Measurements from ENCODE around the gene HECW1.

The HECW1 gene

GRCh38 chr7:43538404-43538771 lies 425.9 kb downstream of the HECW1 start:
- no peak overlapping the region for H3K18ac ChIP-seq (ENCODE audit: low read length)
- H2BK15ac ChIP-seq (replicated peaks; ENCODE audit: low read depth): no peak overlapping the region
- H3K9ac ChIP-seq (ENCODE audit: low read length): no peak overlapping the region
- H4K8ac ChIP-seq (ENCODE audit: low read depth, low read length): no peak overlapping the region
- no peak overlapping the region for H4K5ac ChIP-seq (ENCODE audit: low read length)
- H3K56ac ChIP-seq (ENCODE audit: low read length): no peak overlapping the region
- H3K27ac ChIP-seq (ENCODE audit: low read depth, low read length): no peak overlapping the region
- no peaks in the 10 kb centered on the region for H3K79me2 ChIP-seq (ENCODE audit: control insufficient read depth, insufficient read depth, low read length)
- H3K4me3 ChIP-seq (ENCODE audit: low read length): no peak overlapping the region
- H3K4me2 ChIP-seq (ENCODE audit: low read length): no peak overlapping the region
- DNase-seq: no peak
- no peak overlapping the region for H2BK5ac ChIP-seq (ENCODE audit: low read length)
- H3K36me3 ChIP-seq (ENCODE audit: control insufficient read depth, insufficient read depth, low read length): no peaks in the 10 kb centered on the region
- no peaks in the 10 kb centered on the region for H3K79me1 ChIP-seq (ENCODE audit: low read length)
- WGBS (ENCODE audit: extremely low coverage, insufficient coverage, low lambda C conversion rate): no CpG with 5 or more reads among the region's 4 CpGs
- H3K23ac ChIP-seq (ENCODE audit: low read length): no peak overlapping the region
- H3K27me3 ChIP-seq (ENCODE audit: insufficient read depth, low read length, poor library complexity): no peaks in the 10 kb centered on the region
- peaks cover 3% of the 10 kb centered on the region for H3K4me1 ChIP-seq (ENCODE audit: control insufficient read depth, low read depth, low read length)
- no peak overlapping the region for H2AK5ac ChIP-seq (ENCODE audit: low read length)
- H2BK120ac ChIP-seq (ENCODE audit: low read depth, low read length): no peak overlapping the region
- H3K4ac ChIP-seq (ENCODE audit: low read depth, low read length): no peak overlapping the region

- Histone ChIP-seq H4K5ac (ENCODE audit: low read length) (no peak overlapping the region), H2BK5ac (ENCODE audit: low read length) (no peak overlapping the region), H3K79me2 (ENCODE audit: control insufficient read depth, insufficient read depth, low read length) (no peaks in the 10 kb centered on the region), H2BK15ac (replicated peaks; ENCODE audit: low read depth) (no peak overlapping the region), H3K27ac (ENCODE audit: low read depth, low read length) (no peak overlapping the region), H4K8ac (ENCODE audit: low read depth, low read length) (no peak overlapping the region), H3K79me1 (ENCODE audit: low read length) (no peaks in the 10 kb centered on the region), H3K4me1 (ENCODE audit: control insufficient read depth, low read depth, low read length) (peaks cover 3% of the 10 kb centered on the region), H2AK5ac (ENCODE audit: low read length) (no peak overlapping the region), H2BK120ac (ENCODE audit: low read depth, low read length) (no peak overlapping the region), H3K4me2 (ENCODE audit: low read length) (no peak overlapping the region), H3K36me3 (ENCODE audit: control insufficient read depth, insufficient read depth, low read length) (no peaks in the 10 kb centered on the region), H3K9ac (ENCODE audit: low read length) (no peak overlapping the region), H3K18ac (ENCODE audit: low read length) (no peak overlapping the region), H3K27me3 (ENCODE audit: insufficient read depth, low read length, poor library complexity) (no peaks in the 10 kb centered on the region), H3K56ac (ENCODE audit: low read length) (no peak overlapping the region), H3K4ac (ENCODE audit: low read depth, low read length) (no peak overlapping the region), H3K23ac (ENCODE audit: low read length) (no peak overlapping the region), H3K4me3 (ENCODE audit: low read length) (no peak overlapping the region)
- no peak for DNase-seq
- no CpG with 5 or more reads among the region's 3 CpGs for WGBS (ENCODE audit: extremely low coverage, insufficient coverage, low lambda C conversion rate)
Measured at GRCh38 chr7:43540471-43540870, 428.0 kb downstream of the HECW1 start.

- no peak for DNase-seq
- no peak overlapping the region for H2AK5ac ChIP-seq (ENCODE audit: low read length)
- H4K8ac ChIP-seq (ENCODE audit: low read depth, low read length): no peak overlapping the region
- no peaks in the 10 kb centered on the region for H3K27me3 ChIP-seq (ENCODE audit: insufficient read depth, low read length, poor library complexity)
- H3K23ac ChIP-seq (ENCODE audit: low read length): no peak overlapping the region
- H3K4ac ChIP-seq (ENCODE audit: low read depth, low read length): no peak overlapping the region
- no peaks in the 10 kb centered on the region for H3K36me3 ChIP-seq (ENCODE audit: control insufficient read depth, insufficient read depth, low read length)
- no peak overlapping the region for H3K18ac ChIP-seq (ENCODE audit: low read length)
- H3K9ac ChIP-seq (ENCODE audit: low read length): no peak overlapping the region
- no peak overlapping the region for H2BK15ac ChIP-seq (replicated peaks; ENCODE audit: low read depth)
- no peak overlapping the region for H3K4me3 ChIP-seq (ENCODE audit: low read length)
- H2BK120ac ChIP-seq (ENCODE audit: low read depth, low read length): no peak overlapping the region
- H4K5ac ChIP-seq (ENCODE audit: low read length): no peak overlapping the region
- no peaks in the 10 kb centered on the region for H3K79me1 ChIP-seq (ENCODE audit: low read length)
- no peak overlapping the region for H3K4me2 ChIP-seq (ENCODE audit: low read length)
- no peaks in the 10 kb centered on the region for H3K79me2 ChIP-seq (ENCODE audit: control insufficient read depth, insufficient read depth, low read length)
- 100% methylated on average over 1 of the region's 5 CpGs for WGBS (ENCODE audit: extremely low coverage, insufficient coverage, low lambda C conversion rate)
- H3K27ac ChIP-seq (ENCODE audit: low read depth, low read length): no peak overlapping the region
- no peak overlapping the region for H2BK5ac ChIP-seq (ENCODE audit: low read length)
- peaks cover 3% of the 10 kb centered on the region for H3K4me1 ChIP-seq (ENCODE audit: control insufficient read depth, low read depth, low read length)
- no peak overlapping the region for H3K56ac ChIP-seq (ENCODE audit: low read length)
Measured at GRCh38 chr7:43542716-43543115, 430.3 kb downstream of the HECW1 start.

GRCh38 chr7:43546231-43546630 lies 433.8 kb downstream of the HECW1 start:
- H3K27ac ChIP-seq (ENCODE audit: low read depth, low read length): no peak overlapping the region
- no peak overlapping the region for H2BK5ac ChIP-seq (ENCODE audit: low read length)

GRCh38 chr7:43550427-43550826 lies 438.0 kb downstream of the HECW1 start:
- H3K4ac ChIP-seq (ENCODE audit: low read depth, low read length): no peak overlapping the region
- no peak overlapping the region for H2BK5ac ChIP-seq (ENCODE audit: low read length)
- no peak overlapping the region for H3K18ac ChIP-seq (ENCODE audit: low read length)
- H3K27me3 ChIP-seq (ENCODE audit: insufficient read depth, low read length, poor library complexity): no peaks in the 10 kb centered on the region
- no peak overlapping the region for H2BK120ac ChIP-seq (ENCODE audit: low read depth, low read length)
- no peak overlapping the region for H3K56ac ChIP-seq (ENCODE audit: low read length)
- H3K79me2 ChIP-seq (ENCODE audit: control insufficient read depth, insufficient read depth, low read length): no peaks in the 10 kb centered on the region
- H3K9ac ChIP-seq (ENCODE audit: low read length): no peak overlapping the region
- H2BK15ac ChIP-seq (replicated peaks; ENCODE audit: low read depth): no peak overlapping the region
- no CpG with 5 or more reads among the region's 16 CpGs for WGBS (ENCODE audit: extremely low coverage, insufficient coverage, low lambda C conversion rate)
- no peak overlapping the region for H3K23ac ChIP-seq (ENCODE audit: low read length)
- no peaks in the 10 kb centered on the region for H3K79me1 ChIP-seq (ENCODE audit: low read length)
- H4K8ac ChIP-seq (ENCODE audit: low read depth, low read length): no peak overlapping the region
- H3K36me3 ChIP-seq (ENCODE audit: control insufficient read depth, insufficient read depth, low read length): no peaks in the 10 kb centered on the region
- no peak for DNase-seq
- no peak overlapping the region for H3K4me2 ChIP-seq (ENCODE audit: low read length)
- H3K4me1 ChIP-seq (ENCODE audit: control insufficient read depth, low read depth, low read length): no peaks in the 10 kb centered on the region
- no peak overlapping the region for H2AK5ac ChIP-seq (ENCODE audit: low read length)
- H3K4me3 ChIP-seq (ENCODE audit: low read length): no peak overlapping the region
- no peak overlapping the region for H3K27ac ChIP-seq (ENCODE audit: low read depth, low read length)
- no peak overlapping the region for H4K5ac ChIP-seq (ENCODE audit: low read length)

More at GRCh38 chr7:43546231-43546630, 433.8 kb downstream of the HECW1 start:
- Histone ChIP-seq H3K23ac (ENCODE audit: low read length) (no peak overlapping the region), H2BK15ac (replicated peaks; ENCODE audit: low read depth) (no peak overlapping the region), H3K18ac (ENCODE audit: low read length) (no peak overlapping the region), H3K56ac (ENCODE audit: low read length) (no peak overlapping the region), H3K4me1 (ENCODE audit: control insufficient read depth, low read depth, low read length) (no peaks in the 10 kb centered on the region), H3K36me3 (ENCODE audit: control insufficient read depth, insufficient read depth, low read length) (no peaks in the 10 kb centered on the region), H3K4me2 (ENCODE audit: low read length) (no peak overlapping the region), H2AK5ac (ENCODE audit: low read length) (no peak overlapping the region), H3K9ac (ENCODE audit: low read length) (no peak overlapping the region), H4K5ac (ENCODE audit: low read length) (no peak overlapping the region), H3K4me3 (ENCODE audit: low read length) (no peak overlapping the region), H2BK120ac (ENCODE audit: low read depth, low read length) (no peak overlapping the region), H4K8ac (ENCODE audit: low read depth, low read length) (no peak overlapping the region), H3K79me1 (ENCODE audit: low read length) (no peaks in the 10 kb centered on the region), H3K27me3 (ENCODE audit: insufficient read depth, low read length, poor library complexity) (no peaks in the 10 kb centered on the region), H3K4ac (ENCODE audit: low read depth, low read length) (no peak overlapping the region), H3K79me2 (ENCODE audit: control insufficient read depth, insufficient read depth, low read length) (no peaks in the 10 kb centered on the region)
- no peak for DNase-seq

- WGBS (ENCODE audit: extremely low coverage, insufficient coverage, low lambda C conversion rate): no CpG with 5 or more reads among the region's 8 CpGs
- no peak for DNase-seq
- H3K79me1 ChIP-seq (ENCODE audit: low read length): no peaks in the 10 kb centered on the region
- no peak overlapping the region for H2AK5ac ChIP-seq (ENCODE audit: low read length)
- no peak overlapping the region for H2BK15ac ChIP-seq (replicated peaks; ENCODE audit: low read depth)
- no peak overlapping the region for H3K23ac ChIP-seq (ENCODE audit: low read length)
- no peak overlapping the region for H3K4me3 ChIP-seq (ENCODE audit: low read length)
- H3K18ac ChIP-seq (ENCODE audit: low read length): no peak overlapping the region
- H4K5ac ChIP-seq (ENCODE audit: low read length): no peak overlapping the region
- H4K8ac ChIP-seq (ENCODE audit: low read depth, low read length): no peak overlapping the region
- no peak overlapping the region for H3K4ac ChIP-seq (ENCODE audit: low read depth, low read length)
- H2BK120ac ChIP-seq (ENCODE audit: low read depth, low read length): no peak overlapping the region
- H3K4me1 ChIP-seq (ENCODE audit: control insufficient read depth, low read depth, low read length): no peaks in the 10 kb centered on the region
- H3K56ac ChIP-seq (ENCODE audit: low read length): no peak overlapping the region
- H3K4me2 ChIP-seq (ENCODE audit: low read length): no peak overlapping the region
- H3K36me3 ChIP-seq (ENCODE audit: control insufficient read depth, insufficient read depth, low read length): no peaks in the 10 kb centered on the region
- no peak overlapping the region for H3K27ac ChIP-seq (ENCODE audit: low read depth, low read length)
- no peaks in the 10 kb centered on the region for H3K27me3 ChIP-seq (ENCODE audit: insufficient read depth, low read length, poor library complexity)
- H2BK5ac ChIP-seq (ENCODE audit: low read length): no peak overlapping the region
- no peak overlapping the region for H3K9ac ChIP-seq (ENCODE audit: low read length)
- no peaks in the 10 kb centered on the region for H3K79me2 ChIP-seq (ENCODE audit: control insufficient read depth, insufficient read depth, low read length)
Measured at GRCh38 chr7:43552122-43552521, 439.7 kb downstream of the HECW1 start.

Data from mesendoderm (in vitro differentiated cells).